B cell (primary cell): Measurements from ENCODE around the gene PPP1R12B.

Experiments
- CTCF ChIP-seq: fragments of 200-600 bp; IDR thresholded peaks from one replicate; pipeline ENCODE4 v1.8.0; 2022; ENCODE audit warnings: antibody characterized with exemption, mild to moderate bottlenecking
- EZH2 ChIP-seq: IDR thresholded peaks from 2 replicates; pipeline ENCODE4 v1.6.1; 2012; ENCODE audit warnings: borderline replicate concordance, low read depth, mild to moderate bottlenecking, moderate library complexity, low read length; ENCODE audit not compliant: insufficient read depth, poor library complexity, severe bottlenecking

DNA sequence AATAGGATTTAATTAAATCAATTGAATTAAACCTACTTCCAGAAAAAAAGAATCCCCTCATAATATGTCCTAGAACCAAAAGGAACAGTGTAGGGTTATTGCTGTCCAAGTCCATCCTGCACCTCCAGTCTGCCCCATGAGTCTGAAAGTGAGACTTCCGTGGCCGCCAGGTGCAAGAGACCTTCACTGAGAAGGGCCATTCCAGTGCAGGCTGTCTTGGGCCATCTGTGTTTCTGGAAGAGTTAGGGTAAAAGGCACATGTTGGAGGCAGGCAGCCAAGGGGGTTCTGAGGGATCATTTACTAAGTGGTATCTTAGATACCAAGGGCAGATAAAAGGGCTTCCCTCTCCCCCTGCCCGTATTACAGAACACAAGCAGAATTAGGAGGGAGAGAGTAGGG is 37.8 kb upstream of the PPP1R12B start:
- TF ChIP-seq CTCF = no peak
- no peak for TF ChIP-seq EZH2
